Esophagus muscularis mucosa (tissue), 4 donors: ENCODE measurements around the gene ATAD1. TPM values are rescaled to one million over a fixed set of nuclear protein-coding genes. Genes with fewer than 3 reads are reported as not detected.
"Not testable (repeated sequence)": the region's sequence is repeated elsewhere in the genome, so short reads cannot be mapped to it uniquely, and the experiment has no call there.

ENCODE experiments used
- DNase-seq: peaks from one replicate; pipeline ENCODE4 v3.0.0-alpha.2; 2017; ENCODE audit errors: extremely low spot score
- H3K27ac ChIP-seq, 4 donors: fragments of 200-600 bp; sonication (generic); replicated peaks in 1 of 4; 1 replicate in 3 of 4; 2 replicates in 1 of 4; pipeline ENCODE4 v1.5.1; 2016 to 2019; ENCODE audit warnings: mild to moderate bottlenecking in 1 of 4
- H3K27me3 ChIP-seq, 4 donors: fragments of 200-600 bp; sonication (generic); one replicate each; pipeline versions ENCODE4 v1.5.1 to v1.6.0; 2016 to 2019
- H3K36me3 ChIP-seq, 4 donors: fragments of 200-600 bp; sonication (generic); one replicate each; pipeline ENCODE4 v1.5.1; 2016 to 2019
- H3K4me1 ChIP-seq, 4 donors: fragments of 200-600 bp; sonication (generic); one replicate each; pipeline ENCODE4 v1.5.1; 2016 to 2019
- H3K4me3 ChIP-seq, 4 donors: fragments of 200-600 bp; sonication (generic); 1 replicate in 2 of 4; 2 replicates in 2 of 4; pipeline ENCODE4 v1.5.1; 2016 to 2019; ENCODE audit warnings: mild to moderate bottlenecking in 4 of 4, moderate library complexity in 1 of 4
- H3K9me3 ChIP-seq, 4 donors: fragments of 200-600 bp; sonication (generic); 1 replicate in 3 of 4; 2 replicates in 1 of 4; pipeline ENCODE4 v1.5.1; 2016 to 2019
- EP300 ChIP-seq: sonication (generic); formaldehyde crosslinking; IDR thresholded peaks from one replicate; pipeline ENCODE4 v1.6.1; 2017; ENCODE audit warnings: antibody characterized with exemption
- POLR2A ChIP-seq: fragments of 450-650 bp; IDR thresholded peaks from one replicate; pipeline ENCODE4 v1.6.1; 2017; ENCODE audit warnings: antibody characterized with exemption, moderate library complexity, mild to moderate bottlenecking, low read depth
- POLR2AphosphoS5 ChIP-seq, 2 donors: sonication (generic); formaldehyde crosslinking; IDR thresholded peaks; one replicate each; pipeline ENCODE4 v1.6.1; 2017; ENCODE audit warnings: antibody characterized with exemption in 2 of 2
- WGBS: methylation state at CpG from one replicate; pipeline ENCODE4 v1.1.5; 2018; 5-methylcytosine and 5-hydroxymethylcytosine counted together
- intact Hi-C: fragments of 100-400 bp; cut with DNase I; formaldehyde crosslinking; loops from one replicate; pipeline ENCODE4 v1.15.1; 2023
- total RNA-seq, 4 donors: library from RNA; depleted of rRNA; stranded (reverse); fragments of >200 nt; gene quantifications; one replicate each; pipeline versions ENCODE4 v1.1.0 to v1.2.1, GENCODE V29; 2016
- TF ChIP-seq, protein P1 (sequence below), 3 experiments: fragments of 200-600 bp in 2 of 3; fragments of 450-650 bp in 1 of 3; sonication (generic) in 2 of 3; IDR thresholded peaks; one replicate each; pipeline ENCODE4 v1.5.1; 2017 to 2019; ENCODE audit warnings: antibody characterized with exemption in 3 of 3, mild to moderate bottlenecking in 2 of 3, moderate library complexity in 1 of 3

The ATAD1 gene
- total RNA-seq, 4 donors from 2014 or later = 29.1 to 41.3 (median 36.1) TPM

DNA sequence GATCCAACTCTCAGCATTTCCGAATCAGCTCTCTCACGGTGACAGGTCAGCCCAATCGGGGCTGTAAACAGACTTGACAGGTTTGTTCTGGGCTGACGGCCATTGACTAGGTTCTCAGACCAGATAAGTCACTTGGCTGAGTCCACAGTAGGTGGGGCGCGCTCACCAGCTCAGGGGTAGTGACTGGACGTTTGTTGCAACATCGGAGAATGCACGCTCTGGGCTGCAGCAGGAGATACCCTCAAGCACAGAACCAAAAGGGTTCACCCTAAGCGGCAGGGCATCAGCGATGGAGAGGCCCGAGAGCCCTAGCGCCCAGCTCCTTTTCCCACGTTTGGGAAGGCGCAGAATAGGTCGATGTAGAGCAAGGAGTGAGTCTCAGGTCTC, 43.5 kb upstream of the ATAD1 start:
- H3K9me3 ChIP-seq = no peaks in the 10 kb centered on the region
- no peaks in the 10 kb centered on the region for H3K27me3 ChIP-seq
- 21% methylated on average over 3 of the region's 16 CpGs for WGBS
- H3K27ac ChIP-seq = peak overlapping the region; percentile 93 to 99 (median 98)
- intact Hi-C loops = loop anchor here (5.0 kb wide), 1 partner anchor 44 kb away; the partner anchor contains the start of gene ATAD1
- H3K4me3 ChIP-seq = peak overlapping the region; percentile 79 to 95 (median 87)
- H3K36me3 ChIP-seq = no peaks in the 10 kb centered on the region
- peak; percentile 94 for DNase-seq
- peaks cover 9 to 17% (median 13%) of the 10 kb centered on the region in 4 donors for H3K4me1 ChIP-seq
- TF ChIP-seq POLR2A (no peak), EP300 (no peak), POLR2AphosphoS5 (IDR thresholded peaks at IDR 0.05) (peak in 1 of 2 donors; percentile 20)
- TF ChIP-seq, protein P1, sequence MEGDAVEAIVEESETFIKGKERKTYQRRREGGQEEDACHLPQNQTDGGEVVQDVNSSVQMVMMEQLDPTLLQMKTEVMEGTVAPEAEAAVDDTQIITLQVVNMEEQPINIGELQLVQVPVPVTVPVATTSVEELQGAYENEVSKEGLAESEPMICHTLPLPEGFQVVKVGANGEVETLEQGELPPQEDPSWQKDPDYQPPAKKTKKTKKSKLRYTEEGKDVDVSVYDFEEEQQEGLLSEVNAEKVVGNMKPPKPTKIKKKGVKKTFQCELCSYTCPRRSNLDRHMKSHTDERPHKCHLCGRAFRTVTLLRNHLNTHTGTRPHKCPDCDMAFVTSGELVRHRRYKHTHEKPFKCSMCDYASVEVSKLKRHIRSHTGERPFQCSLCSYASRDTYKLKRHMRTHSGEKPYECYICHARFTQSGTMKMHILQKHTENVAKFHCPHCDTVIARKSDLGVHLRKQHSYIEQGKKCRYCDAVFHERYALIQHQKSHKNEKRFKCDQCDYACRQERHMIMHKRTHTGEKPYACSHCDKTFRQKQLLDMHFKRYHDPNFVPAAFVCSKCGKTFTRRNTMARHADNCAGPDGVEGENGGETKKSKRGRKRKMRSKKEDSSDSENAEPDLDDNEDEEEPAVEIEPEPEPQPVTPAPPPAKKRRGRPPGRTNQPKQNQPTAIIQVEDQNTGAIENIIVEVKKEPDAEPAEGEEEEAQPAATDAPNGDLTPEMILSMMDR (IDR thresholded peaks at IDR 0.05) = no peak

DNA sequence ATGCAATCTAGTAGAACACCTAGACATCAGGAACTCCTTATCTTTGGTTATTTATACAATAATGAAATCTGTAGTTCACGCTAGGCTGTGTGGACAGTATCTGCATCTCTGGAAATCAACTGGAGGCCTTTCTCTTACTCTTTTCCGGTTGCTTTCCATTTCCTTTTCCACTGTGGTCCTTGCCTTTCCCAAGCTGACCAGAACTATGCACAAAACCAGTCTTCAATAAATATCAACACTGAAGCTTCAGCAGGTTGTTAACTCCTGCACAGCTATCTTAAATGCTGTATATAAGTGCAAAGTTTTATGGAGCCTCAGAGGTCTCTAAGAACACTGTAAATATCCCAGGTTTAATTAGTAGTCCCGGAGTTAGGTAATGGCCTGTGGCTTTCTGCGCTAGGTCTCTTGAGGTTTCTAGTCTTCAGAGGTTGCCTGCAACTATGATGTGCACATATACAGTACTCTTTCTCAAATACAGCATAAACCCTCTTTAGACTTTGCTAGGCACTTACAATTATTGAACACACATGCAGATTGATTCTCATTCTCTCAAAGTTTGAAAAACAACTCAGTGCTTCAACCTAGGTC, 42.9 kb upstream of the ATAD1 start:
- Histone ChIP-seq H3K27ac (peak overlapping the region; percentile 93 to 99 (median 98)), H3K9me3 (no peaks in the 10 kb centered on the region), H3K36me3 (no peaks in the 10 kb centered on the region), H3K4me3 (peak overlapping the region; percentile 79 to 95 (median 87)), H3K27me3 (no peaks in the 10 kb centered on the region), H3K4me1 (peaks cover 9 to 17% (median 13%) of the 10 kb centered on the region in 4 donors)
- no peak for DNase-seq
- WGBS = 87% methylated on average over 4 of the region's 4 CpGs
- TF ChIP-seq POLR2AphosphoS5 (IDR thresholded peaks at IDR 0.05) = no peak
- no peak for TF ChIP-seq POLR2A
- TF ChIP-seq, protein P1 (IDR thresholded peaks at IDR 0.05) = no peak
- no peak for TF ChIP-seq EP300
- intact Hi-C loops = loop anchor here (5.0 kb wide), 1 partner anchor 44 kb away; the partner anchor contains the start of gene ATAD1

DNA sequence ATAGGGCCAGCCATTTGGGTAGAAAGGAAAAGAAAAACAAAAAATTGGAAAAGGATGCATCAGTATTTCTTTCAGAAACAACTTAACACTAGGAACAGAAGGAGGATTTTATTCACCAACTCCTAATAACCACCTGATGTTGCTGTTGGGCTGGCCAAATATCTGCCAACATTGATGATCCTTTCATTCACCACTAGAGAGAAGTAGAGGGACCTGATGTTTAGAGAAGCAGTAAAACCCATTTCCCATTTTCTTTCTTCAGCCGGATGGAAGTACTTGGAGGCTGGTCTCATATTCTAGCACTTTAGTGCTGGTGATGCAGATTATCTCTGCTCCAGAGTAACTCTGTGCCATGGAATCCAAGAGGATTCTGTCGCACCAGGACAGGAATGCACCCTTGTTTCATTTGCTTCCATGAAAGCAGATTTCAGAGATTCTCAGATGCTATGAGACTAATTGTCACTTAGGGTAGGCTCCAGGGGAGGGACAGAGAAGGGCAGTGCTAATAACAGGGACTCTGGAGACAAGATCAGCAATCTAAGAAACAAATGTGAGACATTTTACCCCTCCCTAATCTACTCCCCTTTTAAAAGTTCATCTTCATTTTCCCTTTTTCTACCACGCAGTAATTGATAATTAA, 42.2 kb upstream of the ATAD1 start:
- peak overlapping the region in 3 of 4 donors; percentile 97 to 99 (median 98) for H3K27ac ChIP-seq
- intact Hi-C loops = loop anchor here (5.0 kb wide), 1 partner anchor 43 kb away; the partner anchor contains the start of gene ATAD1

DNA sequence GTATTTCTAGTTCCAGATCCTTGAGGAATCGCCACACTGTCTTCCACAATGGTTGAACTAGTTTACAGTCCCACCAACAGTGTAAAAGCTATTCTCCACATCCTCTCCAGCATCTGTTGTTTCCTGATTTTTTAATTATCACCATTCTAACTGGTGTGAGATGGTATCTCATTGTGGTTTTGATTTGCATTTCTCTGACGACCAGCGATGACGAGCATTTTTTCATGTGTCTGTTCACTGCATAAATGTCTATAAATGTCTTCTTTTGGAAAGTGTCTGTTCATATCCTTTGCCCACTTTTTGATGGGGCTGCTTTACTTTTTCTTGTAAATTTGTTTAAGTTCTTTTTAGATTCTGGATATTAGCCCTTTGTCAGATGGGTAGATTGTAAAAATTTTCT, 37.6 kb upstream of the ATAD1 start:
- peaks cover 0 to 11% (median 6%) of the 10 kb centered on the region in 4 donors for H3K4me1 ChIP-seq
- DNase-seq, intact Hi-C loops, H3K9me3 ChIP-seq, H3K27ac ChIP-seq, H3K27me3 ChIP-seq, H3K36me3 ChIP-seq, H3K4me3 ChIP-seq: not testable (repeated sequence)
- 93% methylated on average over 4 of the region's 4 CpGs for WGBS

More for the DNA sequence above, 42.2 kb upstream of the ATAD1 start:
- WGBS = 57% methylated on average over 3 of the region's 3 CpGs
- no peaks in the 10 kb centered on the region for H3K27me3 ChIP-seq
- H3K9me3 ChIP-seq = no peaks in the 10 kb centered on the region
- H3K4me3 ChIP-seq = no peak overlapping the region
- TF ChIP-seq POLR2AphosphoS5 (IDR thresholded peaks at IDR 0.05) = no peak
- TF ChIP-seq, protein P1 (IDR thresholded peaks at IDR 0.05) = peak in 2 of 3 experiments; percentile 8 to 35
- H3K36me3 ChIP-seq = no peaks in the 10 kb centered on the region
- peaks cover 9 to 17% (median 13%) of the 10 kb centered on the region in 4 donors for H3K4me1 ChIP-seq
- no peak for DNase-seq

DNA sequence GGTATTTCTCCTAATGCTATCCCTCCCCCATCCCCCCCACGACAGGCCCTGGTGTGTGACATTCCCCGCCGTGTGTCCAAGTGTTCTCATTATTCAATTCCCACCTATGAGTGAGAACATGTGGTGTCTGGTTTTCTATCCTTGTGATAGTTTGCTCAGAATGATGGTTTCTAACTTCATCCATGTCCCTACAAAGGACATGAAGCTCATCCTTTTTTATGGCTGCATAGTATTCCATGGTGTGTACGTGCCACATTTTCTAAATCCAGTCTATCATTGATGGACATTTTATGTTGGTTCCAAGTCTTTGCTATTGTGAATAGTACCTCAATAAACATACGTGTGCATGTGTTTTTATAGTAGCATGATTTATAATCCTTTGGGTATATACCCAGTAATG, 37.2 kb upstream of the ATAD1 start:
- H3K27ac ChIP-seq, H3K27me3 ChIP-seq, H3K4me3 ChIP-seq, H3K4me1 ChIP-seq, DNase-seq, H3K9me3 ChIP-seq, intact Hi-C loops, H3K36me3 ChIP-seq: not testable (repeated sequence)
- WGBS = 88% methylated on average over 5 of the region's 5 CpGs
